Esophagus muscularis mucosa (tissue), 4 donors: Measurements from ENCODE around the gene OR4C16. TPM values are rescaled to one million over a fixed set of nuclear protein-coding genes. Genes with fewer than 3 reads are reported as not detected.

ENCODE experiments used
- DNase-seq: peaks from one replicate; pipeline ENCODE4 v3.0.0-alpha.2; 2017; ENCODE audit errors: extremely low spot score
- H3K27ac ChIP-seq, 4 donors: fragments of 200-600 bp; sonication (generic); replicated peaks in 1 of 4; 1 replicate in 3 of 4; 2 replicates in 1 of 4; pipeline ENCODE4 v1.5.1; 2016 to 2019; ENCODE audit warnings: mild to moderate bottlenecking in 1 of 4
- H3K27me3 ChIP-seq, 4 donors: fragments of 200-600 bp; sonication (generic); one replicate each; pipeline versions ENCODE4 v1.5.1 to v1.6.0; 2016 to 2019
- H3K36me3 ChIP-seq, 4 donors: fragments of 200-600 bp; sonication (generic); one replicate each; pipeline ENCODE4 v1.5.1; 2016 to 2019
- H3K4me1 ChIP-seq, 4 donors: fragments of 200-600 bp; sonication (generic); one replicate each; pipeline ENCODE4 v1.5.1; 2016 to 2019
- H3K4me3 ChIP-seq, 4 donors: fragments of 200-600 bp; sonication (generic); 1 replicate in 2 of 4; 2 replicates in 2 of 4; pipeline ENCODE4 v1.5.1; 2016 to 2019; ENCODE audit warnings: mild to moderate bottlenecking in 4 of 4, moderate library complexity in 1 of 4
- H3K9me3 ChIP-seq, 4 donors: fragments of 200-600 bp; sonication (generic); 1 replicate in 3 of 4; 2 replicates in 1 of 4; pipeline ENCODE4 v1.5.1; 2016 to 2019
- EP300 ChIP-seq: sonication (generic); formaldehyde crosslinking; IDR thresholded peaks from one replicate; pipeline ENCODE4 v1.6.1; 2017; ENCODE audit warnings: antibody characterized with exemption
- POLR2A ChIP-seq: fragments of 450-650 bp; IDR thresholded peaks from one replicate; pipeline ENCODE4 v1.6.1; 2017; ENCODE audit warnings: antibody characterized with exemption, moderate library complexity, mild to moderate bottlenecking, low read depth
- POLR2AphosphoS5 ChIP-seq, 2 donors: sonication (generic); formaldehyde crosslinking; IDR thresholded peaks; one replicate each; pipeline ENCODE4 v1.6.1; 2017; ENCODE audit warnings: antibody characterized with exemption in 2 of 2
- WGBS: methylation state at CpG from one replicate; pipeline ENCODE4 v1.1.5; 2018; 5-methylcytosine and 5-hydroxymethylcytosine counted together
- intact Hi-C: fragments of 100-400 bp; cut with DNase I; formaldehyde crosslinking; loops from one replicate; pipeline ENCODE4 v1.15.1; 2023
- total RNA-seq, 4 donors: library from RNA; depleted of rRNA; stranded (reverse); fragments of >200 nt; gene quantifications; one replicate each; pipeline versions ENCODE4 v1.1.0 to v1.2.1, GENCODE V29; 2016
- TF ChIP-seq, protein P1 (sequence below), 3 experiments: fragments of 200-600 bp in 2 of 3; fragments of 450-650 bp in 1 of 3; sonication (generic) in 2 of 3; IDR thresholded peaks; one replicate each; pipeline ENCODE4 v1.5.1; 2017 to 2019; ENCODE audit warnings: antibody characterized with exemption in 3 of 3, mild to moderate bottlenecking in 2 of 3, moderate library complexity in 1 of 3

OR4C16 gene, protein sequence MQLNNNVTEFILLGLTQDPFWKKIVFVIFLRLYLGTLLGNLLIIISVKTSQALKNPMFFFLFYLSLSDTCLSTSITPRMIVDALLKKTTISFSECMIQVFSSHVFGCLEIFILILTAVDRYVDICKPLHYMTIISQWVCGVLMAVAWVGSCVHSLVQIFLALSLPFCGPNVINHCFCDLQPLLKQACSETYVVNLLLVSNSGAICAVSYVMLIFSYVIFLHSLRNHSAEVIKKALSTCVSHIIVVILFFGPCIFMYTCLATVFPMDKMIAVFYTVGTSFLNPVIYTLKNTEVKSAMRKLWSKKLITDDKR
- not detected for total RNA-seq

DNA sequence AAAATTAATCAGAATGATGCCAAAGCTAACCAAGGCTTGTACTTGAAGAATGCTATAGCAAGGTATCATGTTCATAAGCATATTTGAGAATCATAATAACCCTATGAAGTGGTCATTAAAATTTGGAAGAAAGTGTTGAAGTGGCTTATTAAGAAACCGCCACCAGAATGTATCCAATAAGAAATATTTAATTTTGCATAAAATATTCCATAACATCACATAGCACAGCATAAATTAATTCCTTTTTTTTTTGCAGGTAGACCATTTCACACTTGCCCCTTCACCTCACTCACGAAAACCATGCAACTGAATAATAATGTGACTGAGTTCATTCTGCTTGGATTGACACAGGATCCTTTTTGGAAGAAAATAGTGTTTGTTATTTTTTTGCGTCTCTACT is at the start of gene OR4C16:
TSS of gene OR4C16 (plus strand) at position 301 of the 400 bp plus-strand sequence. CDS start at position 301, 0 bp downstream.
- Histone ChIP-seq H3K4me3 (no peak within 1 kb of the TSS), H3K36me3 (no peaks in the 10 kb centered on the region), H3K27me3 (no peaks in the 10 kb centered on the region), H3K4me1 (no peaks in the 10 kb centered on the region), H3K9me3 (peaks cover 0 to 5% (median 0%) of the 10 kb centered on the region in 4 donors), H3K27ac (no peak within 1 kb of the TSS)
- 77% methylated on average over 3 of the region's 3 CpGs for WGBS
- DNase-seq, result no peak
- intact Hi-C loops, result no loop called here
- TF ChIP-seq, protein P1, sequence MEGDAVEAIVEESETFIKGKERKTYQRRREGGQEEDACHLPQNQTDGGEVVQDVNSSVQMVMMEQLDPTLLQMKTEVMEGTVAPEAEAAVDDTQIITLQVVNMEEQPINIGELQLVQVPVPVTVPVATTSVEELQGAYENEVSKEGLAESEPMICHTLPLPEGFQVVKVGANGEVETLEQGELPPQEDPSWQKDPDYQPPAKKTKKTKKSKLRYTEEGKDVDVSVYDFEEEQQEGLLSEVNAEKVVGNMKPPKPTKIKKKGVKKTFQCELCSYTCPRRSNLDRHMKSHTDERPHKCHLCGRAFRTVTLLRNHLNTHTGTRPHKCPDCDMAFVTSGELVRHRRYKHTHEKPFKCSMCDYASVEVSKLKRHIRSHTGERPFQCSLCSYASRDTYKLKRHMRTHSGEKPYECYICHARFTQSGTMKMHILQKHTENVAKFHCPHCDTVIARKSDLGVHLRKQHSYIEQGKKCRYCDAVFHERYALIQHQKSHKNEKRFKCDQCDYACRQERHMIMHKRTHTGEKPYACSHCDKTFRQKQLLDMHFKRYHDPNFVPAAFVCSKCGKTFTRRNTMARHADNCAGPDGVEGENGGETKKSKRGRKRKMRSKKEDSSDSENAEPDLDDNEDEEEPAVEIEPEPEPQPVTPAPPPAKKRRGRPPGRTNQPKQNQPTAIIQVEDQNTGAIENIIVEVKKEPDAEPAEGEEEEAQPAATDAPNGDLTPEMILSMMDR (IDR thresholded peaks at IDR 0.05), result no peak
- TF ChIP-seq POLR2A, result no peak
- TF ChIP-seq EP300, result no peak
- TF ChIP-seq POLR2AphosphoS5 (IDR thresholded peaks at IDR 0.05), result no peak

DNA sequence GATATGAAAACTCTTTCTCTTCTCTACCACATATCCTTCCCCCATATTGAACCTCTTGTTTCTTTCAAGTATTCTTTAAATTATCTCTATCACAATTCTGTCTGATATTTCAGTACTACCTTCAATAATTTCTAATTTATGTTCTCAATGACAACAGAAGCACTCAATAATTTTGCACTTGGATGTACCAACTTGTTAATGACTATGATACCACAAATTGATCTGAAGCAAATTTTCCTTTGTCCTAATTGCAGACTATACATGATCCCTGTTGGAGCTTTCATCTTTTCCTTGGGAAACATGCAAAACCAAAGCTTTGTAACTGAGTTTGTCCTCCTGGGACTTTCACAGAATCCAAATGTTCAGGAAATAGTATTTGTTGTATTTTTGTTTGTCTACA is 17.8 kb upstream of the OR4C16 start, which contains the start of gene OR4C15:
TSS of gene OR4C15 (plus strand) at position 301 of the 400 bp plus-strand sequence. CDS start at position 301, 0 bp downstream.
- Histone ChIP-seq H3K27me3 (no peaks in the 10 kb centered on the region), H3K9me3 (no peaks in the 10 kb centered on the region), H3K27ac (no peak within 1 kb of the TSS), H3K4me3 (no peak within 1 kb of the TSS), H3K4me1 (no peaks in the 10 kb centered on the region), H3K36me3 (no peaks in the 10 kb centered on the region)
- DNase-seq, result no peak
- intact Hi-C loops, result no loop called here
- TF ChIP-seq, protein P1 (IDR thresholded peaks at IDR 0.05), result no peak
- TF ChIP-seq POLR2A (no peak), POLR2AphosphoS5 (IDR thresholded peaks at IDR 0.05) (no peak), EP300 (no peak)

DNA sequence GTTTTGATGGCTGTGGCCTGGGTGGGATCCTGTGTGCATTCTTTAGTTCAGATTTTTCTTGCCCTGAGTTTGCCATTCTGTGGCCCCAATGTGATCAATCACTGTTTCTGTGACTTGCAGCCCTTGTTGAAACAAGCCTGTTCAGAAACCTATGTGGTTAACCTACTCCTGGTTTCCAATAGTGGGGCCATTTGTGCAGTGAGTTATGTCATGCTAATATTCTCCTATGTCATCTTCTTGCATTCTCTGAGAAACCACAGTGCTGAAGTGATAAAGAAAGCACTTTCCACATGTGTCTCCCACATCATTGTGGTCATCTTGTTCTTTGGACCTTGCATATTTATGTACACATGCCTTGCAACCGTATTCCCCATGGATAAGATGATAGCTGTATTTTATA is 620 bp downstream of the OR4C16 start:
- Histone ChIP-seq H3K36me3 (no peaks in the 10 kb centered on the region), H3K27me3 (no peaks in the 10 kb centered on the region), H3K4me1 (no peaks in the 10 kb centered on the region), H3K9me3 (peaks cover 0 to 10% (median 2%) of the 10 kb centered on the region in 4 donors), H3K4me3 (no peak overlapping the region), H3K27ac (no peak overlapping the region)
- intact Hi-C loops, result no loop called here
- 53% methylated on average over 1 of the region's 1 CpG for WGBS
- no peak for TF ChIP-seq POLR2AphosphoS5 (IDR thresholded peaks at IDR 0.05)
- TF ChIP-seq POLR2A, result no peak
- no peak for TF ChIP-seq EP300
- TF ChIP-seq, protein P1 (IDR thresholded peaks at IDR 0.05), result no peak
- DNase-seq, result no peak

DNA sequence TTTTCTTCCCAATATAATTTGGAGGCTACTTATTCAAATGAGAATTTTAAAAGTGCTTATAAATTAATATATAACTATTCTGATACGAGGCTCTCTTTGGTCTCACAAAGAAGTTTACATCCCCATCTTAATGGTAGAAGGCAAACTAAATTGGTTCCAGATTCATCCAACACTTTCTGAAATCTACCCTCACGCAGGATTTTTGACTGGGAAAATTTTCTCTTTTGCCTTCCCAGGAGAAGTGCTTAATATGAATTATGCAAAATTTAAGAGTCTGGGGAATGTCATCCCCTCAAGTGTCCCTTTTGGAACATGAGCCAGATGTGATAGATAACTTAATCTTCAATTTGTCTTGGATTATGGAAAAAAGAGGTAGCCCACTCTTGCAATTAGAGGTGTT is 35.6 kb downstream of the OR4C16 start, which contains the start of gene OR4C11:
TSS of gene OR4C11 (minus strand) at position 101 of the 400 bp plus-strand sequence. CDS start 3,272 bp downstream, outside the sequence.
- TF ChIP-seq EP300, result no peak
- no peaks in the 10 kb centered on the region for H3K4me1 ChIP-seq
- no peak for DNase-seq
- 41% methylated on average over 2 of the region's 2 CpGs for WGBS
- no peaks in the 10 kb centered on the region for H3K9me3 ChIP-seq
- no peaks in the 10 kb centered on the region for H3K27me3 ChIP-seq
- no peaks in the 10 kb centered on the region for H3K36me3 ChIP-seq
- intact Hi-C loops, result no loop called here
- no peak within 1 kb of the TSS for H3K27ac ChIP-seq
- no peak within 1 kb of the TSS for H3K4me3 ChIP-seq

Other genes with a start within 250 kb of the OR4C16 start
- not detected for gene OR4A16, start 228.9 kb upstream of the OR4C16 start, total RNA-seq
- not detected for gene OR4A15, start 204.2 kb upstream of the OR4C16 start, total RNA-seq
- gene OR4C15, start 17.7 kb upstream of the OR4C16 start, total RNA-seq, result not detected
- not detected for gene OR4C11, start 35.5 kb downstream of the OR4C16 start, total RNA-seq
- gene OR4P4, start 63.0 kb downstream of the OR4C16 start, total RNA-seq, result not detected
- not detected for gene OR4S2, start 76.2 kb downstream of the OR4C16 start, total RNA-seq
- not detected for gene OR4C6, start 90.1 kb downstream of the OR4C16 start, total RNA-seq
- not detected for gene OR5D13, start 201.3 kb downstream of the OR4C16 start, total RNA-seq
- not detected for gene OR5D14, start 223.4 kb downstream of the OR4C16 start, total RNA-seq
- not detected for gene OR5L1, start 239.2 kb downstream of the OR4C16 start, total RNA-seq
- not detected for gene OR5D18, start 247.5 kb downstream of the OR4C16 start, total RNA-seq